K562 (cell line): ENCODE results near the gene PLXNB2. TPM values are rescaled to one million over a fixed set of nuclear protein-coding genes. Genes with fewer than 3 reads are reported as not detected.

Experiments
- BCL6 ChIP-seq: fragments of 250-450 bp; sonication (Bioruptor Pico); IDR thresholded peaks from 2 replicates; pipeline ENCODE4 v1.4.0; 2020
- FOXK2 ChIP-seq, 2 experiments: fragments of 450-650 bp; IDR thresholded peaks in 1 of 2; conservative IDR thresholded peaks in 1 of 2; 2 replicates each; pipeline ENCODE4 v1.6.1; 2016; ENCODE audit warnings: low read depth in 2 of 2, mild to moderate bottlenecking in 1 of 2
- GTF2E2 ChIP-seq: fragments of 200-800 bp; sonication (Bioruptor generic); IDR thresholded peaks from 2 replicates; pipeline ENCODE4 v1.6.1; 2016; ENCODE audit warnings: missing genetic modification characterization, missing compliant biosample characterization
- HDAC2 ChIP-seq: fragments of 450-650 bp; IDR thresholded peaks from 2 replicates; pipeline ENCODE4 v1.6.1; 2016; ENCODE audit warnings: mild to moderate bottlenecking
- HDAC3 ChIP-seq: fragments of 450-650 bp; IDR thresholded peaks from 2 replicates; pipeline ENCODE4 v1.6.1; 2018; ENCODE audit warnings: borderline replicate concordance, mild to moderate bottlenecking, moderate library complexity; ENCODE audit not compliant: partially characterized antibody
- IRF2 ChIP-seq: sonication (generic); formaldehyde crosslinking; IDR thresholded peaks from 2 replicates; pipeline ENCODE4 v1.8.1; 2022; ENCODE audit warnings: mild to moderate bottlenecking, missing genetic modification reagents
- KDM1A ChIP-seq, 2 experiments: fragments of 450-650 bp; IDR thresholded peaks; 2 replicates each; pipeline ENCODE4 v1.6.1; 2016; ENCODE audit warnings: mild to moderate bottlenecking in 2 of 2
- MTA2 ChIP-seq: fragments of 450-650 bp; IDR thresholded peaks from 2 replicates; pipeline ENCODE4 v1.6.1; 2016; ENCODE audit warnings: low read depth
- NR2C2 ChIP-seq, 2 experiments: fragments of 200-800 bp in 1 of 2; sonication (Bioruptor generic) in 1 of 2; sonication (generic) in 1 of 2; formaldehyde crosslinking in 1 of 2; IDR thresholded peaks; 2 replicates each; pipeline versions ENCODE4 v1.6.1 to v1.8.0; 2016 to 2022; ENCODE audit warnings: mild to moderate bottlenecking in 1 of 2, missing compliant biosample characterization in 1 of 2, missing genetic modification characterization in 1 of 2, missing genetic modification reagents in 1 of 2
- TBP ChIP-seq: optimal IDR thresholded peaks from 2 replicates; pipeline ENCODE3; 2011; ENCODE audit warnings: low read depth, low read length, improper control_type of control experiment
- TOE1 ChIP-seq, 2 experiments: fragments of 450-650 bp in 1 of 2; sonication (generic) in 1 of 2; formaldehyde crosslinking in 1 of 2; IDR thresholded peaks; 2 replicates each; pipeline versions ENCODE4 v1.7.1 to v1.8.0; 2016 to 2022; ENCODE audit warnings: borderline replicate concordance in 2 of 2, mild to moderate bottlenecking in 2 of 2, antibody characterized with exemption in 1 of 2, inconsistent platforms in 1 of 2, low read depth in 1 of 2, missing genetic modification reagents in 1 of 2, moderate library complexity in 1 of 2
- ZMIZ1 ChIP-seq, 2 experiments: fragments of 150-350 bp in 1 of 2; IDR thresholded peaks; 2 replicates each; pipeline ENCODE4 v1.6.1; 2012 to 2016; ENCODE audit warnings: low read depth in 2 of 2, low read length in 2 of 2, mild to moderate bottlenecking in 1 of 2, moderate library complexity in 1 of 2
- ZNF324 ChIP-seq: fragments of 250-450 bp; sonication (Bioruptor Pico); IDR thresholded peaks from 2 replicates; pipeline ENCODE4 v1.4.0; 2020; ENCODE audit warnings: mild to moderate bottlenecking
- ZNF41 ChIP-seq: fragments of 250-450 bp; sonication (Bioruptor Pico); conservative IDR thresholded peaks from 2 replicates; pipeline ENCODE4 v1.4.0; 2020; ENCODE audit warnings: mild to moderate bottlenecking
- ZNF766 ChIP-seq: fragments of 200-800 bp; sonication (Bioruptor generic); conservative IDR thresholded peaks from 2 replicates; pipeline ENCODE4 v1.6.1; 2016; ENCODE audit warnings: missing genetic modification characterization, missing compliant biosample characterization
- polyA plus RNA-seq, 8 experiments: library from polyadenylated mRNA; depleted of rRNA in 4 of 8; stranded (reverse) in 5 of 8; unstranded in 3 of 8; fragments of >200 nt; fragmentation: Nextera tagmentation in 2 of 8; fragmentation: Illumina TruSeq in 1 of 8; extraction: Ambion mirVana in 2 of 8; extraction: Trizol in 1 of 8; gene quantifications; 2 replicates each; pipeline versions ENCODE4 v1.2.1 to v1.2.3, GENCODE V29; 2011 to 2014; ENCODE audit warnings: inconsistent platforms in 1 of 8, missing spikeins in 1 of 8
- total RNA-seq, 7 experiments: library from RNA; depleted of rRNA in 6 of 7; stranded (reverse); fragments of >200 nt in 6 of 7; fragmentation: Illumina TruSeq in 2 of 7; extraction: Trizol in 2 of 7; gene quantifications; 2 replicates each; pipeline versions ENCODE4 v1.2.1 to v1.2.3, GENCODE V29; 2011 to 2021; ENCODE audit warnings: low replicate concordance in 1 of 7
- TF ChIP-seq, protein P1 (sequence below), 2 experiments: fragments of 250-450 bp in 1 of 2; fragments of 450-650 bp in 1 of 2; sonication (Bioruptor Pico) in 1 of 2; IDR thresholded peaks; 2 replicates each; pipeline versions ENCODE4 v1.6.1 to v1.8.0; 2016 to 2021; ENCODE audit warnings: mild to moderate bottlenecking in 2 of 2, moderate library complexity in 2 of 2, missing compliant biosample characterization in 1 of 2, missing genetic modification characterization in 1 of 2
- TF ChIP-seq, protein P2 (sequence below), 2 experiments: IDR thresholded peaks; 2 replicates each; pipeline ENCODE4 v1.6.1; 2011; ENCODE audit warnings: borderline replicate concordance in 1 of 2, control low read depth in 1 of 2, low read depth in 1 of 2, low read length in 1 of 2, mild to moderate bottlenecking in 1 of 2, mixed read lengths in 1 of 2, moderate library complexity in 1 of 2; ENCODE audit not compliant: insufficient read depth in 1 of 2, insufficient read length in 1 of 2, poor library complexity in 1 of 2, severe bottlenecking in 1 of 2; ENCODE audit errors: extremely low read depth in 1 of 2
- TF ChIP-seq, protein P3 (sequence below): fragments of 450-650 bp; IDR thresholded peaks from 2 replicates; pipeline ENCODE4 v1.6.1; 2016

The PLXNB2 gene
- total and polyA plus RNA-seq, 9 of the 15 experiments (the other 6 are each of a cell fraction or from before 2014, with no cell fraction given), result 0.15 to 45.1 (median 13.6) TPM

DNA sequence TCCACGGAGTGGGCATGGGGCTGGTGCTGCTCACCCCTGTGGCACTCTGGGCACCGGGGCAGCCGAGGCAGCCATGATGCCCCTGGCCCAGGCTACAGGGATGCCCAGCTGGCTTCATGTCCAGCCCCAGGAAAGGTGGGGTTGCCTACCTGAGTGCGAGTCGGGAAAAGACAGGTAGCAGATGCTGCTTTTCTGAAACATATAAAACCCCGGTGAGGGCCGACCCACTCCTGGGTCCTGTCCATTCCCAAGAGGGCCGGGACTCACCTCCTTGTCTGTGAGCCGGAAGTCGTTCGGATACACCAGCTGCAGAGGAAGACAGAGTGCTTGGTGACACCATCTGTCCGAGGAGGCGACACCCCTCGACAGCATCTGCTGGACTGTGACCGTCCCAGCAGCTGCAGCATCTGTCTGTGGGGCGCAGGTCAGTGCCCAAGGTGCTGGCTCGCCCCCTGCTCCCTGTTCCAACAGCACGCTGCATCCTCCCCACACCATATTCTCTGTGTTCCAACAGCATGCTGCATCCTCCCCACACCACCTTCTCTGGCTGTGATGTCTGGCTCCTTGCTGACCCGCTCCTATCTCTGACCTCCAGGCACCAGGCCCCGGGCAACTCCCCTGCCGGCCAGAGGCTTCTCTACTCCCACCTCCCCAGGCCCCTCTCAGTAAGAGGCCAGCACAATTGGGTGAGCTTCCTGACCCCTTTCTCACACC is 11.4 kb upstream of the PLXNB2 start (continued):
- TF ChIP-seq FOXK2 (conservative IDR thresholded peaks at IDR 0.05 in 1 of 2, IDR thresholded peaks at IDR 0.05 in 1 of 2; ENCODE audit: low read depth in 2 of 2) (0 out of 4 replicates have a peak, but pooled peaks of 1 of the 2 experiments have one; percentile 39), MTA2 (peak; percentile 75), TBP (no peak), ZNF766 (CRISPR knock-in tag) (no peak), NR2C2 (CRISPR knock-in tag; IDR thresholded peaks at IDR 0.05) (no peak), NR2C2 (tag; IDR thresholded peaks at IDR 0.05) (peak; percentile 29; the same call in 1 of the 2 replicates), TOE1 (IDR thresholded peaks at IDR 0.05; ENCODE audit: borderline replicate concordance) (no peak), TOE1 (CRISPR knock-in tag; IDR thresholded peaks at IDR 0.05; ENCODE audit: borderline replicate concordance, low read depth) (no peak), HDAC2 (no peak), GTF2E2 (no peak), ZNF324 (CRISPR knock-in tag) (no peak), HDAC3 (no peak), KDM1A (IDR thresholded peaks at IDR 0.05) (0 out of 4 replicates have a peak, but pooled peaks of 1 of the 2 experiments have one; percentile 17), ZNF41 (CRISPR knock-in tag) (no peak), IRF2 (CRISPR knock-in tag) (no peak), BCL6 (no peak), ZMIZ1 (IDR thresholded peaks at IDR 0.05; ENCODE audit: low read depth in 2 of 2, low read length in 2 of 2) (peak in 1 of 2 experiments; percentile 31; a peak in 1 of 4 replicates)
- TF ChIP-seq, protein P1, sequence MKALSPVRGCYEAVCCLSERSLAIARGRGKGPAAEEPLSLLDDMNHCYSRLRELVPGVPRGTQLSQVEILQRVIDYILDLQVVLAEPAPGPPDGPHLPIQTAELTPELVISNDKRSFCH (CRISPR knock-in tag; IDR thresholded peaks at IDR 0.05), result no peak
- TF ChIP-seq, protein P1 (tag; IDR thresholded peaks at IDR 0.05), result no peak
- TF ChIP-seq, protein P2, sequence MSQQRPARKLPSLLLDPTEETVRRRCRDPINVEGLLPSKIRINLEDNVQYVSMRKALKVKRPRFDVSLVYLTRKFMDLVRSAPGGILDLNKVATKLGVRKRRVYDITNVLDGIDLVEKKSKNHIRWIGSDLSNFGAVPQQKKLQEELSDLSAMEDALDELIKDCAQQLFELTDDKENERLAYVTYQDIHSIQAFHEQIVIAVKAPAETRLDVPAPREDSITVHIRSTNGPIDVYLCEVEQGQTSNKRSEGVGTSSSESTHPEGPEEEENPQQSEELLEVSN (IDR thresholded peaks at IDR 0.05; ENCODE audit: borderline replicate concordance in 1 of 2, extremely low read depth in 1 of 2, insufficient read depth in 1 of 2, insufficient read length in 1 of 2, low read depth in 1 of 2, low read length in 1 of 2, poor library complexity in 1 of 2, severe bottlenecking in 1 of 2), result no peak
- TF ChIP-seq, protein P3, sequence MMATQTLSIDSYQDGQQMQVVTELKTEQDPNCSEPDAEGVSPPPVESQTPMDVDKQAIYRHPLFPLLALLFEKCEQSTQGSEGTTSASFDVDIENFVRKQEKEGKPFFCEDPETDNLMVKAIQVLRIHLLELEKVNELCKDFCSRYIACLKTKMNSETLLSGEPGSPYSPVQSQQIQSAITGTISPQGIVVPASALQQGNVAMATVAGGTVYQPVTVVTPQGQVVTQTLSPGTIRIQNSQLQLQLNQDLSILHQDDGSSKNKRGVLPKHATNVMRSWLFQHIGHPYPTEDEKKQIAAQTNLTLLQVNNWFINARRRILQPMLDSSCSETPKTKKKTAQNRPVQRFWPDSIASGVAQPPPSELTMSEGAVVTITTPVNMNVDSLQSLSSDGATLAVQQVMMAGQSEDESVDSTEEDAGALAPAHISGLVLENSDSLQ, result no peak
